Coronary artery (tissue), 2 donors: ENCODE measurements around the gene OBSCN.

Experiments used
- DNase-seq: peaks from one replicate; pipeline ENCODE4 v3.0.0-alpha.2; 2017; ENCODE audit warnings: low spot score
- H3K27ac ChIP-seq, 2 donors: fragments of 200-600 bp; sonication (generic); one replicate each; pipeline ENCODE4 v1.5.1; 2016 to 2019
- H3K4me3 ChIP-seq: fragments of 200-600 bp; sonication (generic); 2 replicates; pipeline ENCODE4 v1.5.1; 2016; ENCODE audit warnings: mild to moderate bottlenecking, moderate library complexity
- TF ChIP-seq, protein P1 (sequence below): fragments of 200-600 bp; sonication (generic); IDR thresholded peaks from one replicate; pipeline ENCODE4 v1.5.1; 2019; ENCODE audit warnings: antibody characterized with exemption

OBSCN gene

DNA sequence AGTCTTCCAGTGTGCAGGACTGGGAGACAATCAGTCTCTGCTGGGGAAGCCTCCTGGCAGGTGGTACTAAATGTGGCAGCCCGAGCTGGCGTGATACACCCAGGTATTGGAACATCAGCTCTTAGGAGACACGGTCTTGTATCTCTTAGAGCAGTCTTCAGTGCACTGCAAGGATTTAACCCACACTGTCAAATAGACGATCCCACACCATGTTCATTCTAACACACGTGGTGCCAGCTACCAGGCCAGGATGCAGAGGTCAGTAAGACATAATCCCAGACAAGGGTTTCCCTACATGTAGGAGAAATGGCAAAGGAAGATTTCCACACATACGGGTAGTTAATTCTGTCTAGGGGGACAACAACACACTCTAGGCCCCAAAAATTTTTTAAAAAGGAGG lies 190.1 kb downstream of the OBSCN start:
- no peak overlapping the region for H3K27ac ChIP-seq
- no peak overlapping the region for H3K4me3 ChIP-seq
- peak; percentile 40 for DNase-seq
- TF ChIP-seq, protein P1, sequence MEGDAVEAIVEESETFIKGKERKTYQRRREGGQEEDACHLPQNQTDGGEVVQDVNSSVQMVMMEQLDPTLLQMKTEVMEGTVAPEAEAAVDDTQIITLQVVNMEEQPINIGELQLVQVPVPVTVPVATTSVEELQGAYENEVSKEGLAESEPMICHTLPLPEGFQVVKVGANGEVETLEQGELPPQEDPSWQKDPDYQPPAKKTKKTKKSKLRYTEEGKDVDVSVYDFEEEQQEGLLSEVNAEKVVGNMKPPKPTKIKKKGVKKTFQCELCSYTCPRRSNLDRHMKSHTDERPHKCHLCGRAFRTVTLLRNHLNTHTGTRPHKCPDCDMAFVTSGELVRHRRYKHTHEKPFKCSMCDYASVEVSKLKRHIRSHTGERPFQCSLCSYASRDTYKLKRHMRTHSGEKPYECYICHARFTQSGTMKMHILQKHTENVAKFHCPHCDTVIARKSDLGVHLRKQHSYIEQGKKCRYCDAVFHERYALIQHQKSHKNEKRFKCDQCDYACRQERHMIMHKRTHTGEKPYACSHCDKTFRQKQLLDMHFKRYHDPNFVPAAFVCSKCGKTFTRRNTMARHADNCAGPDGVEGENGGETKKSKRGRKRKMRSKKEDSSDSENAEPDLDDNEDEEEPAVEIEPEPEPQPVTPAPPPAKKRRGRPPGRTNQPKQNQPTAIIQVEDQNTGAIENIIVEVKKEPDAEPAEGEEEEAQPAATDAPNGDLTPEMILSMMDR: no peak

DNA sequence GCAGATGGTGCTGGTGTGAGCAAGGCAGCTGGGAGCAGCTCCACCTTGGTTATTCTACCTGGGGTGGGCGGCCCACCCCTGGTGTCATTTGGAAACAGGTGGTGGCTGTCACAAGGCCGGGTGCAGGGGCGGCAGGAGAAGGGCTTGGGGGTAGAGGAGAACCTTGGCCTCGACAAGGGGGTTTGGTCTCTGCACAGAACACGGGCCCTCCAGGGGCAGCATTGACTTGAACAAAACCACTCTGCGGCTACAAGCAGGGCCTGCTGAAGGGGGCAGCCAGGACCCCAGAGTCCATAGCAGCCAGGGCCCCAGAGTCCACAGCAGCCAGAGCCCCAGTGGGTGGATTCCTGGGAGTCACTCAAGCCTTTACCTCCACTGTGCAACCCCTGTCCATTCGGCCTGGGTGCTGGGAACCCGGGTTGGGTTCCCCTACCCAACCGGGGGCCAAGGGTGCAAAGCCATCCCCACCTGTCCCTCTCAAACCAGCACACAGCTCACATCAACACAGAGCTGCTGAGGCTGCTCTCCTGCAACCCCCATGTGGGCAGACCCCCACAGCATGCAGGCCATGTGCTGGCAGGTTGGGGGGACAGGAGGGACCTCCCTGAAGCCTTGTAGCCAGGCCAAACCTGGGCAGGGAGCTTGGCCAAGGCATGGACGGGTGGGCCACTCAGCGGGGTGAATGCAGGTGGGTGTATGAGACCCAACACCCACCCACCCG lies 191.1 kb downstream of the OBSCN start:
- TF ChIP-seq, protein P1: no peak
- Histone ChIP-seq H3K4me3 (no peak overlapping the region), H3K27ac (no peak overlapping the region)
- DNase-seq: peak; percentile 63

DNA sequence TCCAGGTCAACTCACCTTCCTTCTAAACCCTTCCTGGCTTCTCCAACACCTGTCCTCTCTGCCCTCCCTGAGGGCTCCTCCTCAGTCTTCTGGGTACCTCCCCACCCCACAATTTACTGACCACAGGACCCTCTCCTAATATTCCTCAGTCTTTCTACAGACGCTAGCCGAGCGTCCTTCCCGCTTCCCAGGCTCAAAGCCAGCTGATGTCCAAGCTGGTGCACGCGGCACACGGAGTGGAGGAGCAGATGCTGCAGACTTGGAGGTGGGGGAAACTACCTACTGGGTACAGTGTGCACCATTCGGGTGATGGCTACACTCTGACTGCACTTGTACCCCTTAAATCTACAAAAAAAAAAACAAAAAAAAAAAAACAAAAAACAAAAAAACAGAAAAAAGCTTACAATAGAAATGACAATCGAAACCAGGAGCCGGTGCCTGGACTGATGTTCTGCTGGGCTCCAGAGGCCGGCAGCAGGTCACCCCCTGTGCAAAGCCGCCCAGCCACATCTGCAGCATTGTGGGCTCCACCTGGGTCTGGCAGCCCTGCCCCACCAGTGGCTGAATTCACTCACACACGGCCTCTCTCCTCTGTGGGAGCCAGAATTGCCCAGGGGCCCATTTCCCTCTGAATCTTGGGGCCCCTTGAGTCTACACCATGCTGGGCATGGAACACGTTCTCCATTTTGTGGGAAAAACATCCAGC lies 191.8 kb downstream of the OBSCN start:
- H3K4me3 ChIP-seq: no peak overlapping the region
- TF ChIP-seq, protein P1: no peak
- no peak overlapping the region for H3K27ac ChIP-seq
- DNase-seq: peak; percentile 62

DNA sequence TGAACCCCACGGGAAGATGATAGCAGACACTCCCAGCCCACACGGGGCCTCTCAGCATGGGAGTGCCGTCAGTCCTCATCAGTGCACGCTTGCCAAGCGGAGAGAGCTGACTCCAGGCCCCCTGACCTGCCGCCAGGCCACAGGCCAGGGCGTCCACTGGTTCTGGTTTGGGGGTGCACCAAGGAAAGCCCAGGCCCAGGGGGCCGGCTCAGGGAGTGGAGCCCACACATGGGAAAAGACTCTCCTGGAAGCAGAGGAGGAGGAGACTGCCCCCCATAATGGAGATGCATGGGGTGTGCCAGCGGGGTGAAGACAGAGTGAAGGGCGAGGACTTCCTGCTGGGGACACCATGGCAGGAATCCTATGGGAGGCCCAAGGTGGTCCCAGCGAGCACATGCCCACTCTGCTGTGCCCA lies 192.4 kb downstream of the OBSCN start:
- TF ChIP-seq, protein P1: no peak
- Histone ChIP-seq H3K27ac (no peak overlapping the region), H3K4me3 (no peak overlapping the region)
- DNase-seq: peak; percentile 58

DNA sequence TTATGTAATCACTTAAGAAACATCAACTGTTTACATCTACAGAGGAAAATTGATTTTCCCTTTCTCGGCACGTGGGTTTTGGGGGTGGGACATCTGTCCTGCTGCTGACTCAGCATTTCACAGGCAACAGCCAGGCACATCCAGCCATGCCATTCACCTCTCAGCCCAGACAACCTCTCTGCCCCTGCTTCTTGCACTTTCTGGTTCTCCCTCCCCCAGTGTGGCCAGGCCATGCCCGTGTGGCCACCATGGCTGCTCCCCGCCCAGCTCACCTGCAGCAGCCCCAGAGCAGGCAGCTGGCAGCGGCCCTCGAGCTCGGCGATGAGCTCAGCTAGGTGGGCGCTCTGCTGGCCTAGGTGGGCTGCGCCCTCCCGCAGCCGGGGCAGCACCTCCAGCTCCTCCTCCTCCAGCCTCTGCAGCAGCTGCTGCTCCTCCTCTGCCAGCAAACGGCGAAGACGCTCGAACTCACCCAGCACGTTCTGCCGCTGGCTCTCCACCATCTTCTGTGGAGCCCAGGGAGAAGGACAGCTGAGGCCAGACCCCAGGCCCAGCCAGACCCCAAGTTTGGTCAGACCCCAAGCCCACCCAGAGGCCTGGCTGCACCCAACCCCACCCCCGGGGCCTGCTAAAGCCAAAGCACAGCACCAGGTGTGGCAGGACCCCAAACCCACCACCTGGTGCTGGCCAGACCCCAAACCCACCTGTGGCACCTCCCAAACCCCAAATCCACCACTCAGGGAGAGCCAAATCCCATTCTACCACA lies 193.0 kb downstream of the OBSCN start:
- Histone ChIP-seq H3K4me3 (no peak overlapping the region), H3K27ac (no peak overlapping the region)
- DNase-seq: peak; percentile 54
- TF ChIP-seq, protein P1: no peak

DNA sequence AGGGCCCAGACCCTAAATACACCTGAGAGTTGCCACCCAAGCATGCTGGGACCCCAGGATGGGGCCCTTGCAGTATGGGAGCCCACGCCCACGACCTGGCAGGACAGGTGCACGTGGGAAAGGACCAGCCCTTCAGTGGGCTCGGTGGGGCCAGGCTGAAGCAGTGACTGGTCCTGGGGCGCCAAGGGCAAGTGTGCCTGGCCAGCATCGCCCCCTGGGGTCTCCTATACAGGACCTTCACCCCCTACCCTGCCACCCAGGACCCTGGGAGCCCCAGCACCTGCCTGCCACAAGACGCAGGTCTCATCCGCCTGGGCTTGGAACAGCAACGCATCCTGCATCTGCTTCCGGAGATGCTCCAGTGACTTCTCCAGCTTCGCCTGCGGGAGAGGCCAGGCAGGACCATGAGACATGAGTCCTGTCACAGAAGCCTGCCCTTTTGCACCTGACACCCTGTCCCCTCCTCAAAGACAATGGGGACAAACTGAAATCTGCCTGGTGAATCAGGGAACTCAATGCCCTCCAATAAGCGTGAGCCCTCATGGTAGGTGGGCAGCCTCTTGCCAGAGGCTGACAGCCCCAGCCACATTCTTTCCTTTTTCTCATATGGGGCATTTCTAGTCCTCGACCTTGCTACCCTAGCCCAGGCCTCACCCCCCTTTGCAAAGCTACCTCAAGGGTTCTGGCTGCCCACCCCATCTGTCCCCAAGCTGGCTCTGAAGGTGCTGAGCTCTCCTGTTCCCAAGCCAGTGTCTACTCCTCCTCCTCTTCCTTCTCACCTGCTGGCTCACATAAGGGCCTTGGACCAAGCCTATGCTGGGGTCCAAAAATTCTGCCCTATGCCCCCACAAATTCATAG lies 194.2 kb downstream of the OBSCN start:
- peak; percentile 59 for DNase-seq
- no peak overlapping the region for H3K4me3 ChIP-seq
- TF ChIP-seq, protein P1: no peak
- no peak overlapping the region for H3K27ac ChIP-seq
